GM18526 (cell line): ENCODE results near the gene LRRTM4.

Experiments
- POLR2A ChIP-seq: IDR thresholded peaks from 3 replicates; pipeline ENCODE4 v1.6.1; 2011; ENCODE audit not compliant: insufficient read length; ENCODE audit errors: extremely low read depth

Gene LRRTM4

GRCh38 chr2:77507657-77508056 is 14.5 kb downstream of the LRRTM4 start:
- TF ChIP-seq POLR2A: no peak

- no peak for TF ChIP-seq POLR2A
Observed at GRCh38 chr2:77488141-77488540, 34.0 kb downstream of the LRRTM4 start.

GRCh38 chr2:77487074-77487803 is 34.9 kb downstream of the LRRTM4 start:
- TF ChIP-seq POLR2A: no peak

- TF ChIP-seq POLR2A: no peak
Observed at GRCh38 chr2:77484026-77484425, 38.1 kb downstream of the LRRTM4 start.

- TF ChIP-seq POLR2A: no peak
Observed at GRCh38 chr2:77479895-77480294, 42.3 kb downstream of the LRRTM4 start.

GRCh38 chr2:77479395-77479794 is 42.8 kb downstream of the LRRTM4 start:
- TF ChIP-seq POLR2A: no peak

- no peak for TF ChIP-seq POLR2A
Observed at GRCh38 chr2:77470096-77470495, 52.1 kb downstream of the LRRTM4 start.

GRCh38 chr2:77469106-77469505 is 53.1 kb downstream of the LRRTM4 start:
- TF ChIP-seq POLR2A: no peak

- no peak for TF ChIP-seq POLR2A
Observed at GRCh38 chr2:77459840-77460239, 62.3 kb downstream of the LRRTM4 start.

GRCh38 chr2:77458216-77458615 is 64.0 kb downstream of the LRRTM4 start:
- no peak for TF ChIP-seq POLR2A

GRCh38 chr2:77457665-77458064 is 64.5 kb downstream of the LRRTM4 start:
- TF ChIP-seq POLR2A: no peak

- no peak for TF ChIP-seq POLR2A
Observed at GRCh38 chr2:77443076-77443475, 79.1 kb downstream of the LRRTM4 start.

- no peak for TF ChIP-seq POLR2A
Observed at GRCh38 chr2:77434880-77435279, 87.3 kb downstream of the LRRTM4 start.

- no peak for TF ChIP-seq POLR2A
Observed at GRCh38 chr2:77428946-77429345, 93.2 kb downstream of the LRRTM4 start.

GRCh38 chr2:77421971-77422370 is 100.2 kb downstream of the LRRTM4 start:
- no peak for TF ChIP-seq POLR2A

GRCh38 chr2:77418537-77418936 is 103.6 kb downstream of the LRRTM4 start:
- no peak for TF ChIP-seq POLR2A

- no peak for TF ChIP-seq POLR2A
Observed at GRCh38 chr2:77404189-77404588, 118.0 kb downstream of the LRRTM4 start.
